ENCODE results near the gene AKAP6. TPM values are rescaled to one million over a fixed set of nuclear protein-coding genes. Genes with fewer than 3 reads are reported as not detected.

Gene AKAP6
- total RNA-seq, 2 donors from 2014 or later: 3.6 to 9.9 TPM

DNA sequence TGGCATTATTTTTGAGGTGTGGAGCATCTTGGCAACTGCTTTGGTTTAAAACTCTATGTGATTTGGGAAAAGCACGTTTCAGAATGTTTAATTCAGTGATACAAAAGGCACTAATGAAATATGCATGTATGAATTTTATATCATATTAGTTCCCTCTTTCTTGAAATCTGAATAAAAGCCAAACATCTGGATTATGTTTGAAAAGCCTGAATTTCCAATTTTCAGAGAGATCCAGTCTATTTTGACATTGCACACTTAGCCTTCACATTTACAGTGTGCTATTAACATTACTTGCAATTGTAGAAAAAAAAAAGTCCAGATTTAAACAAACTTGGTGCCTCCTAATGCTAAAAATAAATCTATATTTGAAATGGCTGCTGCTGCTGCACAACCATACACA, 390.5 kb downstream of the AKAP6 start:
- no peaks in the 10 kb centered on the region for H3K36me3 ChIP-seq
- H3K9me3 ChIP-seq: no peaks in the 10 kb centered on the region
- H3K4me1 ChIP-seq (replicated peaks): no peaks in the 10 kb centered on the region
- H3K27me3 ChIP-seq (replicated peaks; ENCODE audit: insufficient read depth): no peaks in the 10 kb centered on the region
- DNase-seq (ENCODE audit: low spot score): no peak
- intact Hi-C loops (cut with DNase I): loop anchor here (10.0 kb wide), 1 partner anchor 215 kb away; the partner anchor contains the start of gene NPAS3
- H3K4me3 ChIP-seq: no peak overlapping the region
- WGBS: 77% methylated on average over 1 of the region's 1 CpG
- TF ChIP-seq, protein P1, sequence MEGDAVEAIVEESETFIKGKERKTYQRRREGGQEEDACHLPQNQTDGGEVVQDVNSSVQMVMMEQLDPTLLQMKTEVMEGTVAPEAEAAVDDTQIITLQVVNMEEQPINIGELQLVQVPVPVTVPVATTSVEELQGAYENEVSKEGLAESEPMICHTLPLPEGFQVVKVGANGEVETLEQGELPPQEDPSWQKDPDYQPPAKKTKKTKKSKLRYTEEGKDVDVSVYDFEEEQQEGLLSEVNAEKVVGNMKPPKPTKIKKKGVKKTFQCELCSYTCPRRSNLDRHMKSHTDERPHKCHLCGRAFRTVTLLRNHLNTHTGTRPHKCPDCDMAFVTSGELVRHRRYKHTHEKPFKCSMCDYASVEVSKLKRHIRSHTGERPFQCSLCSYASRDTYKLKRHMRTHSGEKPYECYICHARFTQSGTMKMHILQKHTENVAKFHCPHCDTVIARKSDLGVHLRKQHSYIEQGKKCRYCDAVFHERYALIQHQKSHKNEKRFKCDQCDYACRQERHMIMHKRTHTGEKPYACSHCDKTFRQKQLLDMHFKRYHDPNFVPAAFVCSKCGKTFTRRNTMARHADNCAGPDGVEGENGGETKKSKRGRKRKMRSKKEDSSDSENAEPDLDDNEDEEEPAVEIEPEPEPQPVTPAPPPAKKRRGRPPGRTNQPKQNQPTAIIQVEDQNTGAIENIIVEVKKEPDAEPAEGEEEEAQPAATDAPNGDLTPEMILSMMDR (IDR thresholded peaks at IDR 0.05): no peak
- TF ChIP-seq POLR2A (IDR thresholded peaks at IDR 0.05): no peak
- H3K27ac ChIP-seq: no peak overlapping the region

DNA sequence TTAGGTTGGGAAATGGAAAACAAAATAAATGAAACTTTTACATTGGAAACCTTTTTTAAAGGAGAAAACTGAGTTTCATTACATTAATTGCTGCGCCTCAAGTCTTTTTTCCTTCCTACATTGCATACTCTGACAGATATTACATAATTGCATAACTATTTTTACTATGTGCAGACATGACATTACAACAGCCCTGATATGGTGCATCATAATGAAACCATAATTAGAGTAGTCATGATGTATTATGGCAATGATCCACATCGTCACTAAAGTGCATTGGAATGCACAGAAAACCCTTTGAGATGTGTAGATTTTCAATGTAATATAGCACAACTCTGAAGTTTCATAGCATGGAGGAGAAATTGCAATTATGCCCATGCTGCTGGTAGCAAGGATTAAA, 391.8 kb downstream of the AKAP6 start:
- WGBS: 80% methylated on average over 2 of the region's 2 CpGs
- no peak for TF ChIP-seq POLR2A (IDR thresholded peaks at IDR 0.05)
- TF ChIP-seq, protein P1 (IDR thresholded peaks at IDR 0.05): no peak
- TF ChIP-seq POLR2AphosphoS5 (IDR thresholded peaks at IDR 0.05): no peak
- Histone ChIP-seq H3K27me3 (replicated peaks; ENCODE audit: insufficient read depth) (no peaks in the 10 kb centered on the region), H3K9me3 (no peaks in the 10 kb centered on the region), H3K4me3 (no peak overlapping the region), H3K4me1 (replicated peaks) (no peaks in the 10 kb centered on the region), H3K27ac (no peak overlapping the region), H3K36me3 (no peaks in the 10 kb centered on the region)
- DNase-seq (ENCODE audit: low spot score): no peak
- intact Hi-C loops (cut with DNase I): no loop called here

DNA sequence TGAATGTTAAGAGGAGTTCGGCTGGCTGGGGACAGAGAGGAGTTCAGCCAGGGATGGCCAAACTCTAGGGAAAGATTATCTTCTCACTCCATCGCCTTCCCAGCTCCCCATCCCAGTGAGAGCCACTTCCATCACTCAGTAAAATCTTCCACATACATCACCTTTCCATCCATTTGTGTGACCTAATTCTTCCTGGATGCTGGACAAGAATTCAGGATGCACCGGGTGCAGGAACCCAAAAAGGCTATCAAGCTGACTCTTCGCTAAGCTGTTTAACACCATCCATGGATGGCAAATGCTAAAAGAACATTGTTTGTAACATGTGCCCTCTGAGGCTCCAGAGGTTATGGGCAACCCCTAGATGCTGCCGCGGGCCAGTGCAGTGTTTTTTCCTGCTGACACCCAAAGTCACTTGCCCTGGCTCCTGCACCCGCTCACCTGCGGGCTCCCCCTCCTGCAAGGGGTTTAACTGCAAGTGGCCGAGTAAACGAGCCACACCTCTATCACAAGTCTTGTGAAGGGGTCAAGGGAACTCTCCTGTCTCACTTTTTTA, 393.6 kb downstream of the AKAP6 start:
- no peak for DNase-seq (ENCODE audit: low spot score)
- no peak overlapping the region for H3K27ac ChIP-seq
- TF ChIP-seq, protein P1 (IDR thresholded peaks at IDR 0.05): no peak
- no peak for TF ChIP-seq POLR2A (IDR thresholded peaks at IDR 0.05)
- TF ChIP-seq POLR2AphosphoS5 (IDR thresholded peaks at IDR 0.05): no peak
- H3K36me3 ChIP-seq: no peaks in the 10 kb centered on the region
- intact Hi-C loops (cut with DNase I): no loop called here
- no peak overlapping the region for H3K4me3 ChIP-seq
- H3K9me3 ChIP-seq: no peaks in the 10 kb centered on the region
- no peaks in the 10 kb centered on the region for H3K27me3 ChIP-seq (replicated peaks; ENCODE audit: insufficient read depth)
- 84% methylated on average over 10 of the region's 10 CpGs for WGBS
- no peaks in the 10 kb centered on the region for H3K4me1 ChIP-seq (replicated peaks)

DNA sequence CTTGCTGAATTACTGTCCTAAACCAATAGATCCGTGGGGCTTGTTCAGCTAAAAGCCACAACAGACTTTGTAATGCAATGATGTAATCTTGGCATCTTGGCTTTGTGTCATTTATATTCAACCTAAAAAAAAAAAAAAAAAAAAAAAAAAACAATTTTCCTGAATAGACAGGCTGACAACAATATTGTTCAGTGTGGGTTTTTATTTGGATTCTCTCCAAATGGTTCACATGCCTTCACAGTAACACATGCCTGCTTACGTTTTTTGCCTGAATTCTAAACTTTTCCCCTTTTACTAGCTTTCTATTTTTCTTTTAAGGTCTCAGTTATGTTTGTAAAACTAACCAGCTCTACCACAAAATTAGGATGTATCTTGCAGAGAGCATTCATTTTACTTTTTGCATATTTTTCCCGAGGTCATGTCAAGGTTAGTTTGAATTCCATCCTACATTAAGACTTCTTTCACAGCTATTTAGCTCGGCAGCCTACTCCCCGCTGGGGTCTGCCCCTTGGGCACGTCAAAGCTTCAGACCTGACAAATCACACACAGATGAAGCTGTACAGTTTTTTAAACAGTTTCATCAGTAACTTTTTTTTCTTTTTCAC, 395.9 kb downstream of the AKAP6 start:
- Histone ChIP-seq H3K27ac (no peak overlapping the region), H3K36me3 (no peaks in the 10 kb centered on the region), H3K9me3 (no peaks in the 10 kb centered on the region), H3K27me3 (replicated peaks; ENCODE audit: insufficient read depth) (no peaks in the 10 kb centered on the region), H3K4me1 (replicated peaks) (no peaks in the 10 kb centered on the region), H3K4me3 (no peak overlapping the region)
- WGBS: 31% methylated on average over 6 of the region's 6 CpGs
- TF ChIP-seq POLR2AphosphoS5 (IDR thresholded peaks at IDR 0.05): no peak
- TF ChIP-seq, protein P1 (IDR thresholded peaks at IDR 0.05): no peak
- no peak for TF ChIP-seq POLR2A (IDR thresholded peaks at IDR 0.05)
- DNase-seq (ENCODE audit: low spot score): no peak
- intact Hi-C loops (cut with DNase I): no loop called here

DNA sequence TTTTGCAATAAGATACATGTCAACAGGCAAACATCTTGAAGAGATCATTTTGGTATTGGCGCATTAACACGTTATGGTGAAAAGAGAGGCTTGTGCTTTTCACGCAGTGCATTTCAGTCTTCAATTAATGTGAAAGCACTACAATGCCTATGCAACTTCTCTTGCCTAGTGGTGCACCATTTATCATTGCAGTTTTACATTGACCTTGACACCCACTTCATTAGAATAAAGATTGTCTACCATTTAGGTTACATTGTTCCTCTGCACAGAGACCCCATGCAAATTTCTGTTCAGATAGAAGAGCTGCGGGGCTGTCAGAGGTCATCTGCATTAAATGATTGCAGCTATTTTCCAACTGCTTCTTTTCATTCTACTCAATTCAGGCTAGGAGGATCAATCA, 397.4 kb downstream of the AKAP6 start:
- intact Hi-C loops (cut with DNase I): no loop called here
- no peaks in the 10 kb centered on the region for H3K27me3 ChIP-seq (replicated peaks; ENCODE audit: insufficient read depth)
- no peaks in the 10 kb centered on the region for H3K36me3 ChIP-seq
- H3K4me1 ChIP-seq (replicated peaks): no peaks in the 10 kb centered on the region
- DNase-seq (ENCODE audit: low spot score): no peak
- no peak overlapping the region for H3K27ac ChIP-seq
- H3K4me3 ChIP-seq: no peak overlapping the region
- WGBS: 89% methylated on average over 4 of the region's 4 CpGs
- TF ChIP-seq, protein P1 (IDR thresholded peaks at IDR 0.05): no peak
- TF ChIP-seq POLR2AphosphoS5 (IDR thresholded peaks at IDR 0.05) (no peak), POLR2A (IDR thresholded peaks at IDR 0.05) (no peak)
- H3K9me3 ChIP-seq: no peaks in the 10 kb centered on the region
